ENCODE results near the gene SEC23B. TPM values are rescaled to one million over a fixed set of nuclear protein-coding genes. Genes with fewer than 3 reads are reported as not detected.

SEC23B gene
- total and polyA plus RNA-seq, 2 of the 13 experiments (the other 11 are each of a cell fraction or from before 2014, with no cell fraction given) = 114 to 120 TPM

DNA sequence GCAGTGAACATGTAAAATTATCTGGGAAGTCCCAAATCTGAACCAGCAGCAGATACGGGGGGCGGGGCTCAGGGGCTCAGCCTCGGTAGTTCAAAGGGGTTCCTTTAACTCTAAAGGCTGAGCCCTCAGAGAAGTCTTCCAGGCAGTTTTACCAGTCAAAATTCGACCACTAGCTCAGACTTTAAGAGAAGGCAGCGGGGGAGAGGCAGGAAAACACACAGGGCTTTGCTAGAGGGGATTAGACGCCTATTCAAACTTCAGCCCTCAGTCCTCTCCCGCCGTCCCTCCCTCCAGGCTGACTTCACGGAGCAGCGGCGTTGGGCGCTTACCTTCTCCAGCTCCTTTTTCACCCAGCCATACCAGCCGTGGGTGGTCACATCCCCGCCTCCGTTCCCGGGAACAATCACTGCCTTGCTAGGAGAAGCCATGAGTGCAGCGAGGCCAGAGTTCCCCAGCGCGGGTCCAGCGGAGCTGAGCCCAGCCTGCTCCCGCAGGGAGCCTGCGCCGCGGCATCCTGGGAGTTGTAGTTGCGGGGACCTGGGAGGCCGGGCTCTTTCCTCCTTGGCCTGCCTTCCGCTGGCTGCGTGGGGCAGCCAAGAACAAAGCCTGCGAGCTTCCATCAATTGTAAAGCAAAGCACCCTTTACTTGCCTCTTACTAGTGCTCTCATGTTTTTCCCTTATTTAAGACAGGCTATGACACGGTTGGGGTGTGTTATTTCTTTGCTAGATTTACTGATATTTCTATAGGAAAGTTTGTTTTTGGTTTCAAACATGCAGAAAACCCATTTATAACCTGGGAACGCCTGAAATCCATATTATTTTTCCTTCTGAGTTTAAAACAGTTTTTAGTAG is 10.8 kb upstream of the SEC23B start, which contains the start of gene RBBP9 (continued):
- TF ChIP-seq ZNF646 (CRISPR knock-in tag; IDR thresholded peaks at IDR 0.05) (no peak), ZNF251 (CRISPR knock-in tag; IDR thresholded peaks at IDR 0.05) (no peak), ZNF143 (CRISPR knock-in tag; IDR thresholded peaks at IDR 0.05) (peak; percentile 100), MBD4 (IDR thresholded peaks at IDR 0.05; ENCODE audit: borderline replicate concordance, low read length) (no peak), ZNF180 (CRISPR knock-in tag; IDR thresholded peaks at IDR 0.05; ENCODE audit: borderline replicate concordance, low read depth) (no peak), YEATS2 (CRISPR knock-in tag; IDR thresholded peaks at IDR 0.05; ENCODE audit: borderline replicate concordance) (peak; percentile 89; the same call in 1 of the 2 replicates), POLR2G (IDR thresholded peaks at IDR 0.05; ENCODE audit: low read depth, low read length) (peak; percentile 97), PTBP1 (IDR thresholded peaks at IDR 0.05; ENCODE audit: low read depth, low read length, poor library complexity, severe bottlenecking) (no peak), ATF7-NPFF (CRISPR knock-in tag; IDR thresholded peaks at IDR 0.05; ENCODE audit: low read depth) (peak; percentile 69; the same call in 1 of the 2 replicates), SOX6 (IDR thresholded peaks at IDR 0.05) (no peak), SOX6 (CRISPR knock-in tag; IDR thresholded peaks at IDR 0.05) (peak; percentile 81), ARID4A (CRISPR knock-in tag; IDR thresholded peaks at IDR 0.05; ENCODE audit: borderline replicate concordance) (peak; percentile 97), RBAK (CRISPR knock-in tag; IDR thresholded peaks at IDR 0.05) (0 out of 2 replicates have a peak, but pooled peaks have one; percentile 51), JARID2 (CRISPR knock-in tag; IDR thresholded peaks at IDR 0.05; ENCODE audit: insufficient replicate concordance) (no peak), CC2D1A (CRISPR knock-in tag; IDR thresholded peaks at IDR 0.05) (no peak; the same call in 1 of the 2 replicates)
- TF ChIP-seq, protein P1, sequence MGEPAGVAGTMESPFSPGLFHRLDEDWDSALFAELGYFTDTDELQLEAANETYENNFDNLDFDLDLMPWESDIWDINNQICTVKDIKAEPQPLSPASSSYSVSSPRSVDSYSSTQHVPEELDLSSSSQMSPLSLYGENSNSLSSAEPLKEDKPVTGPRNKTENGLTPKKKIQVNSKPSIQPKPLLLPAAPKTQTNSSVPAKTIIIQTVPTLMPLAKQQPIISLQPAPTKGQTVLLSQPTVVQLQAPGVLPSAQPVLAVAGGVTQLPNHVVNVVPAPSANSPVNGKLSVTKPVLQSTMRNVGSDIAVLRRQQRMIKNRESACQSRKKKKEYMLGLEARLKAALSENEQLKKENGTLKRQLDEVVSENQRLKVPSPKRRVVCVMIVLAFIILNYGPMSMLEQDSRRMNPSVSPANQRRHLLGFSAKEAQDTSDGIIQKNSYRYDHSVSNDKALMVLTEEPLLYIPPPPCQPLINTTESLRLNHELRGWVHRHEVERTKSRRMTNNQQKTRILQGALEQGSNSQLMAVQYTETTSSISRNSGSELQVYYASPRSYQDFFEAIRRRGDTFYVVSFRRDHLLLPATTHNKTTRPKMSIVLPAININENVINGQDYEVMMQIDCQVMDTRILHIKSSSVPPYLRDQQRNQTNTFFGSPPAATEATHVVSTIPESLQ (CRISPR knock-in tag; conservative IDR thresholded peaks at IDR 0.05) = peak; percentile 73
